ENCODE data around the gene NAALADL2.

Gene NAALADL2

DNA sequence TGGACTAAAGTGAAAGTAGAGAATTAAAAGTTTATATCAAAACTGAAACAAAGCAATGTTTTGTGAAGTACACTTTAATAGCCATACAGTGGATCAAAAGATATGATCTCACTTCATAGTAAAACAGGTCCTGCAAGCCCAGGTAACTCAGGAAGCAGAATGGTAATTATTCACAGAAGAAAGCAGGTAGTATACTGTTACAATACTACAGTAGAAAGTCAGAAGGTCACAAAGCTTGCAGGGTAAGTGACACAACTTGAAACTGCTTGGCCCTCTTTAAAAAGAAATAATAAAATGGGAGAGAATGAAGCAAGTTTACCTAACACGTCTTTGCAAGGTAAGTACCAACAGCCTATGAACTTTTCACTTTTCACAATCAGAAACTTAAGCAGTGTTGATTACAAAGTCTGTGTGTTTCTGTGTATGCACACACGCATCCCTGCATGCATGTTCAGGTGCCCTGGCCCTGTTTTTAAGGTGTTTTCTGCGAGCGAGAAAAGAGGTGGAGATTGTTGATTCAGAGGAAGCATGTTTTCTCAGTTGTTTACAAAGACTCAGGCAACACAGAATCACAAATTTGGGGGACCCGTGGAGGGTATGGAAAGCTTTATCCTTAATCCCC, at the start of gene NAALADL2:
NAALADL2 (plus strand) TSS at position 221 of the 622 bp plus-strand sequence.
- TF ChIP-seq, protein P1, sequence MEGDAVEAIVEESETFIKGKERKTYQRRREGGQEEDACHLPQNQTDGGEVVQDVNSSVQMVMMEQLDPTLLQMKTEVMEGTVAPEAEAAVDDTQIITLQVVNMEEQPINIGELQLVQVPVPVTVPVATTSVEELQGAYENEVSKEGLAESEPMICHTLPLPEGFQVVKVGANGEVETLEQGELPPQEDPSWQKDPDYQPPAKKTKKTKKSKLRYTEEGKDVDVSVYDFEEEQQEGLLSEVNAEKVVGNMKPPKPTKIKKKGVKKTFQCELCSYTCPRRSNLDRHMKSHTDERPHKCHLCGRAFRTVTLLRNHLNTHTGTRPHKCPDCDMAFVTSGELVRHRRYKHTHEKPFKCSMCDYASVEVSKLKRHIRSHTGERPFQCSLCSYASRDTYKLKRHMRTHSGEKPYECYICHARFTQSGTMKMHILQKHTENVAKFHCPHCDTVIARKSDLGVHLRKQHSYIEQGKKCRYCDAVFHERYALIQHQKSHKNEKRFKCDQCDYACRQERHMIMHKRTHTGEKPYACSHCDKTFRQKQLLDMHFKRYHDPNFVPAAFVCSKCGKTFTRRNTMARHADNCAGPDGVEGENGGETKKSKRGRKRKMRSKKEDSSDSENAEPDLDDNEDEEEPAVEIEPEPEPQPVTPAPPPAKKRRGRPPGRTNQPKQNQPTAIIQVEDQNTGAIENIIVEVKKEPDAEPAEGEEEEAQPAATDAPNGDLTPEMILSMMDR (IDR thresholded peaks at IDR 0.05) = no peak

- TF ChIP-seq, protein P1 (IDR thresholded peaks at IDR 0.05) = no peak
Measured at GRCh38 chr3:174810254-174810653, 48.9 kb upstream of the NAALADL2 start.

- TF ChIP-seq, protein P1 (IDR thresholded peaks at IDR 0.05) = no peak
Measured at GRCh38 chr3:174812172-174812862, 46.8 kb upstream of the NAALADL2 start.

DNA sequence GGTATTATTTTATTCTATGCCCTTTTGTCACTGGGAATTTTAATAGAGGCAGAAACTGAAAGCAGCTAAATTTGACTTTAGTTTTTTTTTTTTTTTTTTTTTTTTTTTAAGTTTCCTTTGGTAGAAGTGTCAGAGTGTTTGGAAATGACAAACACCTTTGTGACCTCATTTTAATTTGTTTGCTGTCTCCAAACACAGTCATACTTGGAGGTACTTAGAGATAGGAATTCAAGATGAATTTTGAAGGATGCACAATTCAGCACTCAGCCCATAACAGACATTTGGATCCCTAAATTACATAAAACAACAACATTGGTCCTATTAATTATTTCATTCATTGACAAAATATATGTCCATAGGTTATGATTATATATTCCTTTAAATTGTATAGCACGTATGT, 43.4 kb upstream of the NAALADL2 start:
- TF ChIP-seq, protein P1 (IDR thresholded peaks at IDR 0.05) = no peak

DNA sequence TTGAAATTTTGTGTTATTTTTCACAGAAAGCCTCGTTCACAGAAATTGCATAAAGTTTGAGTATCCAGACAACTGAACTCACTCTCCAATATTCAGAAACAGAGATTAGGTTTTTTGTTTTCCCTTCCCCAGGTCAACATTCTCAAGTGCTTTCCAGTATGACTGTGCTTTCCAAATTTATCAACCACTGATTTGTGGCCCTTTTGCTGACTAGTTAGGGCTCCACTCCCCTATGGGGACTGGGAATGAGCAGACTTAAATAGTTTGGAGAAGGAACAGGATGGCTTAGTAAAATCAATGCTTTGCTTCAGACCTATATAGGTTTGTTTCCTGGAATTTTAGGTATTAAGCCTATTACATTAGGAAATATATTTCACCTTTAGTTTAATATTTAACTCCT, 38.2 kb upstream of the NAALADL2 start:
- TF ChIP-seq, protein P1 (IDR thresholded peaks at IDR 0.05) = no peak

- TF ChIP-seq, protein P1 (IDR thresholded peaks at IDR 0.05) = no peak
Measured at GRCh38 chr3:174821477-174821876, 37.7 kb upstream of the NAALADL2 start.

DNA sequence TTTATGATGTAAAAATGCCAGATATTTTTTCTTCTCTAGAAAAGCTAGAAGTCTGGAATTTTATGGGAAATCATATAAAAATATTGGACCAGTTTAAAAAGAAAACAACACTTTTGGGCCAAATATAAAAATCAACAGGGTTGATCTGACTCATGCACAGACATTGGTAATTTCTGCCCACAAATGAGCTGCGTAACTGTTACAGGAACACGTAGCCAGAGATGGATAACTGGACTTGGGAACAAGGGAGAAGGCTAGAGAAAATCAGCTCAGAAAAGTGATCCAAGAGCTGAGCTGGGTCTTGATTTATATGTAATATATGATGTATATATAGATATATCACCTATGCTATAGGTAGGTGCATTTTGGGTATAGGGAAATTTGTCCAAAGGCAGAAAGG, 36.8 kb upstream of the NAALADL2 start:
- TF ChIP-seq, protein P1 (IDR thresholded peaks at IDR 0.05) = no peak
